ENCODE results near the gene GUCY2D.

The GUCY2D gene

GRCh38 chr17:8015957-8016631, 13.7 kb downstream of the GUCY2D start:
- peaks cover 0 to 23% of the 10 kb centered on the region in 2 donors for H3K27me3 ChIP-seq (ENCODE audit: control insufficient read depth in 1 of 2, insufficient read depth in 2 of 2, low read length in 2 of 2)
- H3K27ac ChIP-seq (ENCODE audit: low read depth, low read length), result no peak overlapping the region
- peaks cover 15 to 17% of the 10 kb centered on the region in 2 donors for H3K4me1 ChIP-seq (ENCODE audit: control insufficient read depth in 1 of 2, insufficient read depth in 2 of 2, low read length in 2 of 2)
- H3K9me3 ChIP-seq (ENCODE audit: control insufficient read depth in 1 of 2, low read length in 2 of 2), result no peaks in the 10 kb centered on the region
- H3K4me3 ChIP-seq (ENCODE audit: low read depth in 1 of 2, low read length in 2 of 2), result peak overlapping the region; percentile 65 to 70
- H3K9ac ChIP-seq (ENCODE audit: low read depth in 1 of 2, low read length in 2 of 2), result peak overlapping the region in 1 of 2 donors; percentile 43
- H3K36me3 ChIP-seq (ENCODE audit: control insufficient read depth in 1 of 2, insufficient read depth in 2 of 2, low read length in 2 of 2), result no peaks in the 10 kb centered on the region

GRCh38 chr17:8016632-8017424, 14.4 kb downstream of the GUCY2D start:
- Histone ChIP-seq H3K36me3 (ENCODE audit: control insufficient read depth in 1 of 2, insufficient read depth in 2 of 2, low read length in 2 of 2) (no peaks in the 10 kb centered on the region), H3K27ac (ENCODE audit: low read depth, low read length) (no peak overlapping the region), H3K9ac (ENCODE audit: low read depth in 1 of 2, low read length in 2 of 2) (peak overlapping the region in 1 of 2 donors; percentile 43), H3K9me3 (ENCODE audit: control insufficient read depth in 1 of 2, low read length in 2 of 2) (no peaks in the 10 kb centered on the region), H3K27me3 (ENCODE audit: control insufficient read depth in 1 of 2, insufficient read depth in 2 of 2, low read length in 2 of 2) (peaks cover 0 to 23% of the 10 kb centered on the region in 2 donors), H3K4me3 (ENCODE audit: low read depth in 1 of 2, low read length in 2 of 2) (peak overlapping the region; percentile 61 to 70), H3K4me1 (ENCODE audit: control insufficient read depth in 1 of 2, insufficient read depth in 2 of 2, low read length in 2 of 2) (peaks cover 15 to 17% of the 10 kb centered on the region in 2 donors)

GRCh38 chr17:8018436-8018835, 16.0 kb downstream of the GUCY2D start:
- H3K27me3 ChIP-seq (ENCODE audit: control insufficient read depth in 1 of 2, insufficient read depth in 2 of 2, low read length in 2 of 2), result peaks cover 0 to 15% of the 10 kb centered on the region in 2 donors
- H3K27ac ChIP-seq (ENCODE audit: low read depth, low read length), result no peak overlapping the region
- H3K9me3 ChIP-seq (ENCODE audit: control insufficient read depth in 1 of 2, low read length in 2 of 2), result no peaks in the 10 kb centered on the region
- H3K4me1 ChIP-seq (ENCODE audit: control insufficient read depth in 1 of 2, insufficient read depth in 2 of 2, low read length in 2 of 2), result peaks cover 15 to 17% of the 10 kb centered on the region in 2 donors
- no peak overlapping the region for H3K9ac ChIP-seq (ENCODE audit: low read depth in 1 of 2, low read length in 2 of 2)
- H3K4me3 ChIP-seq (ENCODE audit: low read depth in 1 of 2, low read length in 2 of 2), result no peak overlapping the region
- no peaks in the 10 kb centered on the region for H3K36me3 ChIP-seq (ENCODE audit: control insufficient read depth in 1 of 2, insufficient read depth in 2 of 2, low read length in 2 of 2)

GRCh38 chr17:8019166-8019565, 16.8 kb downstream of the GUCY2D start:
- Histone ChIP-seq H3K27ac (ENCODE audit: low read depth, low read length) (no peak overlapping the region), H3K4me1 (ENCODE audit: control insufficient read depth in 1 of 2, insufficient read depth in 2 of 2, low read length in 2 of 2) (peaks cover 15 to 17% of the 10 kb centered on the region in 2 donors), H3K27me3 (ENCODE audit: control insufficient read depth in 1 of 2, insufficient read depth in 2 of 2, low read length in 2 of 2) (peaks cover 0 to 15% of the 10 kb centered on the region in 2 donors), H3K9me3 (ENCODE audit: control insufficient read depth in 1 of 2, low read length in 2 of 2) (no peaks in the 10 kb centered on the region), H3K9ac (ENCODE audit: low read depth in 1 of 2, low read length in 2 of 2) (no peak overlapping the region), H3K4me3 (ENCODE audit: low read depth in 1 of 2, low read length in 2 of 2) (no peak overlapping the region), H3K36me3 (ENCODE audit: control insufficient read depth in 1 of 2, insufficient read depth in 2 of 2, low read length in 2 of 2) (no peaks in the 10 kb centered on the region)

- no peak overlapping the region for H3K9ac ChIP-seq (ENCODE audit: low read depth in 1 of 2, low read length in 2 of 2)
- H3K4me1 ChIP-seq (ENCODE audit: control insufficient read depth in 1 of 2, insufficient read depth in 2 of 2, low read length in 2 of 2), result peaks cover 15 to 17% of the 10 kb centered on the region in 2 donors
- H3K27ac ChIP-seq (ENCODE audit: low read depth, low read length), result no peak overlapping the region
- H3K9me3 ChIP-seq (ENCODE audit: control insufficient read depth in 1 of 2, low read length in 2 of 2), result no peaks in the 10 kb centered on the region
- peaks cover 0 to 15% of the 10 kb centered on the region in 2 donors for H3K27me3 ChIP-seq (ENCODE audit: control insufficient read depth in 1 of 2, insufficient read depth in 2 of 2, low read length in 2 of 2)
- H3K4me3 ChIP-seq (ENCODE audit: low read depth in 1 of 2, low read length in 2 of 2), result no peak overlapping the region
- no peaks in the 10 kb centered on the region for H3K36me3 ChIP-seq (ENCODE audit: control insufficient read depth in 1 of 2, insufficient read depth in 2 of 2, low read length in 2 of 2)
Measured at GRCh38 chr17:8019665-8020650, 17.5 kb downstream of the GUCY2D start.

GRCh38 chr17:8020776-8021564, 18.6 kb downstream of the GUCY2D start:
- no peak overlapping the region for H3K9ac ChIP-seq (ENCODE audit: low read depth in 1 of 2, low read length in 2 of 2)
- no peak overlapping the region for H3K27ac ChIP-seq (ENCODE audit: low read depth, low read length)
- no peak overlapping the region for H3K4me3 ChIP-seq (ENCODE audit: low read depth in 1 of 2, low read length in 2 of 2)
- no peaks in the 10 kb centered on the region for H3K9me3 ChIP-seq (ENCODE audit: control insufficient read depth in 1 of 2, low read length in 2 of 2)
- no peaks in the 10 kb centered on the region for H3K36me3 ChIP-seq (ENCODE audit: control insufficient read depth in 1 of 2, insufficient read depth in 2 of 2, low read length in 2 of 2)
- H3K27me3 ChIP-seq (ENCODE audit: control insufficient read depth in 1 of 2, insufficient read depth in 2 of 2, low read length in 2 of 2), result peaks cover 0 to 7% of the 10 kb centered on the region in 2 donors
- H3K4me1 ChIP-seq (ENCODE audit: control insufficient read depth in 1 of 2, insufficient read depth in 2 of 2, low read length in 2 of 2), result peaks cover 13 to 15% of the 10 kb centered on the region in 2 donors

GRCh38 chr17:8021565-8022359, 19.3 kb downstream of the GUCY2D start:
- no peaks in the 10 kb centered on the region for H3K9me3 ChIP-seq (ENCODE audit: control insufficient read depth in 1 of 2, low read length in 2 of 2)
- no peak overlapping the region for H3K4me3 ChIP-seq (ENCODE audit: low read depth in 1 of 2, low read length in 2 of 2)
- H3K27me3 ChIP-seq (ENCODE audit: control insufficient read depth in 1 of 2, insufficient read depth in 2 of 2, low read length in 2 of 2), result peaks cover 0 to 2% of the 10 kb centered on the region in 2 donors
- no peaks in the 10 kb centered on the region for H3K36me3 ChIP-seq (ENCODE audit: control insufficient read depth in 1 of 2, insufficient read depth in 2 of 2, low read length in 2 of 2)
- H3K9ac ChIP-seq (ENCODE audit: low read depth in 1 of 2, low read length in 2 of 2), result no peak overlapping the region
- H3K27ac ChIP-seq (ENCODE audit: low read depth, low read length), result no peak overlapping the region
- peaks cover 5 to 7% of the 10 kb centered on the region in 2 donors for H3K4me1 ChIP-seq (ENCODE audit: control insufficient read depth in 1 of 2, insufficient read depth in 2 of 2, low read length in 2 of 2)

- peaks cover 3 to 6% of the 10 kb centered on the region in 2 donors for H3K27me3 ChIP-seq (ENCODE audit: control insufficient read depth in 1 of 2, insufficient read depth in 2 of 2, low read length in 2 of 2)
- H3K27ac ChIP-seq (ENCODE audit: low read depth, low read length), result no peak overlapping the region
- no peak overlapping the region for H3K9ac ChIP-seq (ENCODE audit: low read depth in 1 of 2, low read length in 2 of 2)
- no peak overlapping the region for H3K4me3 ChIP-seq (ENCODE audit: low read depth in 1 of 2, low read length in 2 of 2)
- H3K4me1 ChIP-seq (ENCODE audit: control insufficient read depth in 1 of 2, insufficient read depth in 2 of 2, low read length in 2 of 2), result no peaks in the 10 kb centered on the region
- H3K36me3 ChIP-seq (ENCODE audit: control insufficient read depth in 1 of 2, insufficient read depth in 2 of 2, low read length in 2 of 2), result no peaks in the 10 kb centered on the region
- no peaks in the 10 kb centered on the region for H3K9me3 ChIP-seq (ENCODE audit: control insufficient read depth in 1 of 2, low read length in 2 of 2)
Measured at GRCh38 chr17:8022360-8023003, 20.1 kb downstream of the GUCY2D start.

All from duodenal mucosa (tissue), 2 donors.